Measurements from ENCODE around the gene CCL22.
A peak's percentile ranks its signal among the peaks of the same experiment; 100 is the strongest.

The CCL22 gene, protein sequence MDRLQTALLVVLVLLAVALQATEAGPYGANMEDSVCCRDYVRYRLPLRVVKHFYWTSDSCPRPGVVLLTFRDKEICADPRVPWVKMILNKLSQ

GRCh38 chr16:57358527-57359095 lies at the start of gene CCL22:
Gene CCL22 (plus strand): TSS chr16:57358783. CDS start chr16:57358817, 34 bp downstream.
- H3K4me3 ChIP-seq (ENCODE audit: severe bottlenecking): no peak within 1 kb of the TSS
- no peak within 1 kb of the TSS for H3K27ac ChIP-seq (ENCODE audit: poor library complexity, severe bottlenecking)
- peaks cover 5% of the 10 kb centered on the region for H3K4me1 ChIP-seq (ENCODE audit: insufficient read depth, poor library complexity, severe bottlenecking)
- TF ChIP-seq CTCF (IDR thresholded peaks at IDR 0.05; ENCODE audit: poor library complexity, severe bottlenecking): no peak
- ATAC-seq (ENCODE audit: low read depth): peak; percentile 53; the same call in 2 of the 3 replicates
- H3K9me3 ChIP-seq (ENCODE audit: severe bottlenecking): no peaks in the 10 kb centered on the region
- H3K27me3 ChIP-seq (ENCODE audit: insufficient read depth, poor library complexity, severe bottlenecking): no peaks in the 10 kb centered on the region
- no peaks in the 10 kb centered on the region for H3K36me3 ChIP-seq (ENCODE audit: low read depth)
- no peak for DNase-seq (ENCODE audit: low spot score)

DNA sequence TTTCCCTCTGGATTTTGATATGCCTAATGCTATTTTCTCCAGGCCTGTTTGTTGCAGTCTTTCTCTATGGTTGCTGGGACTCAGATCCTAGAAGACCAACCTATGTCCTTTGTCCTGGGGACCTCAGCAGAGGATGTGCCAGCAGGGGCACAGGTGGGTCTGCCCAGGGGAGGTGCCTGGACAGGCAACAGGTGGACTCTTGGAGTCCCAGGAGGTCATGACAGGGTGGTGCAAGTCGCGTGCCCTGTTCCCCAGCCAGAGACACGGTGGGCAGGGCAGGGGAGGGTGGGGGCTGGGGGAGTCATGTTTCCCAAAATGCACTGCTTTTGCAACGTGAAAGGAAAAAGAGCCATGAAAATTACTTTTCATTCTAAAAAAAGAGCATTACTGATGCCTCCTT lies 47.8 kb upstream of the CCL22 start:
- no peak for ATAC-seq (ENCODE audit: low read depth)
- no peak for DNase-seq (ENCODE audit: low spot score)
- Histone ChIP-seq H3K27ac (ENCODE audit: poor library complexity, severe bottlenecking) (no peak overlapping the region), H3K4me3 (ENCODE audit: severe bottlenecking) (no peak overlapping the region), H3K9me3 (ENCODE audit: severe bottlenecking) (no peaks in the 10 kb centered on the region), H3K36me3 (ENCODE audit: low read depth) (no peaks in the 10 kb centered on the region), H3K27me3 (ENCODE audit: insufficient read depth, poor library complexity, severe bottlenecking) (no peaks in the 10 kb centered on the region), H3K4me1 (ENCODE audit: insufficient read depth, poor library complexity, severe bottlenecking) (peaks cover 19% of the 10 kb centered on the region)
- no peak for TF ChIP-seq CTCF (IDR thresholded peaks at IDR 0.05; ENCODE audit: poor library complexity, severe bottlenecking)

- Histone ChIP-seq H3K27me3 (ENCODE audit: insufficient read depth, poor library complexity, severe bottlenecking) (no peaks in the 10 kb centered on the region), H3K27ac (ENCODE audit: poor library complexity, severe bottlenecking) (no peak overlapping the region), H3K9me3 (ENCODE audit: severe bottlenecking) (no peaks in the 10 kb centered on the region), H3K4me1 (ENCODE audit: insufficient read depth, poor library complexity, severe bottlenecking) (peaks cover 36% of the 10 kb centered on the region), H3K4me3 (ENCODE audit: severe bottlenecking) (no peak overlapping the region), H3K36me3 (ENCODE audit: low read depth) (no peaks in the 10 kb centered on the region)
- DNase-seq (ENCODE audit: low spot score): no peak
- no peak for ATAC-seq (ENCODE audit: low read depth)
- no peak for TF ChIP-seq CTCF (IDR thresholded peaks at IDR 0.05; ENCODE audit: poor library complexity, severe bottlenecking)
Observed at GRCh38 chr16:57313509-57313908, 45.1 kb upstream of the CCL22 start.

DNA sequence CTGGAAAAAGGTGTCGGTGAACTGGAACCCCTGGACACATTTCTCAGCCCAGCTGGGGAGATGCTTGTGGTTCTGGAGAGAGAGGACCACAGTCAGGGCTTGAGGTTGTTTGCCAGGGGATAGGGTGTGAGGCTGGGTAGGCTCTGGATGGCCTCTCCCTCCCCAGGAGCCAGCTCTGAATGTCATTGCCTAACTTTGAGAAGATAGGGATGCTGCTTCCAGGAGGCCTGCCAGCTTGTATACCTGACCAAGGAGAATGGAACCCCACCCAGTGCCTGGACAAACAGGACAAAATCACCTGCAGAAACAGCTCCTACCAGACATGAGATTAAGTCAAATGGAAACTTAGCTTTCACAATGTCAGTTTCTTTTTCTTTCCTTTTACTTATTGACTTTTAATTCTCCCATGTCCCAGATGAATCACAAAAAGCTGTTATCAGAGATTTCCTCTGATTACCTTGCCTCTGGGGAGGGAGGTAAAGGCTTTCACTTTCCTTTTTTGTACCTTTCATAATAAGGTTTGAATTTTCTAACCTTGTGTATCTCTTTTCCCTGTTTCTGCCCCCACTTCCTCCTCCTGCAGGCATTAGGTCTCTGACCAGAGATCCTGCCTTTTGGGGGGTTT lies 44.3 kb upstream of the CCL22 start:
- no peak for TF ChIP-seq CTCF (IDR thresholded peaks at IDR 0.05; ENCODE audit: poor library complexity, severe bottlenecking)
- DNase-seq (ENCODE audit: low spot score) (no peak), ATAC-seq (ENCODE audit: low read depth) (no peak)
- Histone ChIP-seq H3K4me1 (ENCODE audit: insufficient read depth, poor library complexity, severe bottlenecking) (peaks cover 36% of the 10 kb centered on the region), H3K4me3 (ENCODE audit: severe bottlenecking) (no peak overlapping the region), H3K36me3 (ENCODE audit: low read depth) (no peaks in the 10 kb centered on the region), H3K27me3 (ENCODE audit: insufficient read depth, poor library complexity, severe bottlenecking) (no peaks in the 10 kb centered on the region), H3K9me3 (ENCODE audit: severe bottlenecking) (no peaks in the 10 kb centered on the region), H3K27ac (ENCODE audit: poor library complexity, severe bottlenecking) (peak overlapping the region; percentile 43)

DNA sequence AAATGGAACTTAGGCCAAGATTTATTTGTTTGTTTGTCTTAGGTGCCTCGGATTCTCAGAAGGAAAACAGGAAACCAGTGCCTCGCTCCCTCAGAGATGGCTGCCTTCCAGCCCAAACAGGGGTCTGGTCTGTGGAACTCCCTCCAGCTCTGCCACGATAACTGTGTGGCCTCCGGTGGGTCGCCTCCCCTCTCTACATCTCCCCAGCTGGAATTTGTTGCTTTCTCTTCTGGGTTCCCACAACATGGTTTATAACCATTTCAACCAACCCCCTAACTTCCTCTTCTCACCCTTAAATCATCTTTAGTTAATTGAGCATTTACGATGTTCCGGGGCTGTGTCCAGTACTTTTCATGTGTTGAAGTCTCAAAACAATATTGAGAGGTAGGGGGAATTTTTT lies 43.2 kb upstream of the CCL22 start:
- ATAC-seq (ENCODE audit: low read depth) (no peak), DNase-seq (ENCODE audit: low spot score) (no peak)
- H3K36me3 ChIP-seq (ENCODE audit: low read depth): no peaks in the 10 kb centered on the region
- no peak overlapping the region for H3K4me3 ChIP-seq (ENCODE audit: severe bottlenecking)
- TF ChIP-seq CTCF (IDR thresholded peaks at IDR 0.05; ENCODE audit: poor library complexity, severe bottlenecking): no peak
- peak overlapping the region; percentile 43 for H3K27ac ChIP-seq (ENCODE audit: poor library complexity, severe bottlenecking)
- H3K4me1 ChIP-seq (ENCODE audit: insufficient read depth, poor library complexity, severe bottlenecking): peaks cover 36% of the 10 kb centered on the region
- H3K9me3 ChIP-seq (ENCODE audit: severe bottlenecking): no peaks in the 10 kb centered on the region
- H3K27me3 ChIP-seq (ENCODE audit: insufficient read depth, poor library complexity, severe bottlenecking): no peaks in the 10 kb centered on the region

Measured in RWPE2 (cell line).